GM18519 (cell line): Measurements from ENCODE around the gene ERGIC2.
A peak's percentile ranks its signal among the peaks of the same experiment; 100 is the strongest.
"Not testable (repeated sequence)": the region's sequence is repeated elsewhere in the genome, so short reads cannot be mapped to it uniquely, and the experiment has no call there.

ENCODE experiments used
- ATAC-seq: cut with Tn5 transposase; IDR thresholded peaks from one replicate; pipeline ENCODE4 v1.9.1; 2021; ENCODE audit warnings: mild to moderate bottlenecking, moderate library complexity; ENCODE audit not compliant: unreplicated experiment, low FRiP score

The ERGIC2 gene, protein sequence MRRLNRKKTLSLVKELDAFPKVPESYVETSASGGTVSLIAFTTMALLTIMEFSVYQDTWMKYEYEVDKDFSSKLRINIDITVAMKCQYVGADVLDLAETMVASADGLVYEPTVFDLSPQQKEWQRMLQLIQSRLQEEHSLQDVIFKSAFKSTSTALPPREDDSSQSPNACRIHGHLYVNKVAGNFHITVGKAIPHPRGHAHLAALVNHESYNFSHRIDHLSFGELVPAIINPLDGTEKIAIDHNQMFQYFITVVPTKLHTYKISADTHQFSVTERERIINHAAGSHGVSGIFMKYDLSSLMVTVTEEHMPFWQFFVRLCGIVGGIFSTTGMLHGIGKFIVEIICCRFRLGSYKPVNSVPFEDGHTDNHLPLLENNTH

DNA sequence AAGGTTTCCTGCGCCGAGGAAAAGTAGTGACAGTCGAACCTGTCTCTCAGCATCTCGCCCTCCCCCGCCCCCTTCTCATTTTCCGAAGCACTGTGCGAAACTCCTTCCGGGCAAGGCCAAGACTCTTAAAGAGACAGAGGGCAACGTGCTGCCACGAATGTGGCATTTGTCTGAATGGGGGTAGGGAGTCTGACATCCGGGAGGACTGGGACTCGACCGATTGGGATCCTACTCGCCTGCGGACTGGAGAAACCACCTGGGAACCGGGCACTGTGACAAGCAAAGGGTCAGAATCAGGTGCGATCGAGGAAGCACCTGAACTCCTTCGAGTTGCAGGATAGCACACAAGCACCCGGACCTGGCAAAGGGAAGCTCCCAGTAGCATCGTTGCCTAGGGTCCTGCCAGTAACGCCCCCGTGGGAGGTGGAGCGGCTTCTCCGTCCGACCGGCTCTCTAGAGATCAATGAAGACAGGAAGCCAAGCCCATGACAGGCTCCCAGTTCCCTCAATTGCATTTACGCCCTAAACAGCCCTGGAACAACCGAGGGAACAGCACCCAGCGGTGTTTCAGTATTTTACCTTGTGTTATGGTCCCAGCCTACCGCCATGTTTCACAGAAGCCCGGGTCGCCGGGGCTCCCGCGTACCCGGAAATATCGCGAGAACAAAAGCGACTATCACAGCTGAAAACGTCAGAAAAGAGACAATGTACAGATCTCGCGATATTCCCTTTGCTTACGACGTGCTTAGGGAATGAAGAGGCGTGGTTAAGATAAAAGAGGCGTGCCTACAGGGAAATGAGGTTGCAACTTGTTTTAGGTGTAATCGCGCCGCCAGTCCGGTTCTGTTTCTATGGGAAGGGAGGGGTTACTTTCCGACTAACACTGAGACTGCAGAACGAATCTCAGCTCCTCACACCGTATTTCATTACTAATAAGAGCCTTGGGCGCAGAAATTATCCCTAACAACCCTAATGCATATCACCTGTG lies at the start of gene ERGIC2:
Gene ERGIC2, minus strand, starts transcription at position 637 of the 988 bp plus-strand sequence. CDS start 9,539 bp downstream, outside the sequence.
- peak; percentile 99 for ATAC-seq

DNA sequence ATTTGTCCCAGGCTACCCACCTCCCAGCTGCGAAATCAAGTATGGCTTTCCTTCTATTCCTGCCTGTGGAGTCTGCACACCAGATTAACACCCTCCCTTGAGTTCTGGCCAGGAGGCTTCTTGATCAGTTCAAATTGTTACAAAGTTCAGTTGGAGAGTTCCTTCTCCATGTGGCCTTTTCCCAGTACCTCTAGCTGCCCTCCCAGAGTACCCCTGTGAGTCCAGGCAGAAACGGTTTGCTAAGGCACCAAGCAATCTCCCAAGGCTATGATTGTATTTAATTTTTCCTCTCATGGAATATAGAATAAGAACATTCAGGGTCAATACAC lies 49.7 kb upstream of the ERGIC2 start:
- no peak for ATAC-seq

DNA sequence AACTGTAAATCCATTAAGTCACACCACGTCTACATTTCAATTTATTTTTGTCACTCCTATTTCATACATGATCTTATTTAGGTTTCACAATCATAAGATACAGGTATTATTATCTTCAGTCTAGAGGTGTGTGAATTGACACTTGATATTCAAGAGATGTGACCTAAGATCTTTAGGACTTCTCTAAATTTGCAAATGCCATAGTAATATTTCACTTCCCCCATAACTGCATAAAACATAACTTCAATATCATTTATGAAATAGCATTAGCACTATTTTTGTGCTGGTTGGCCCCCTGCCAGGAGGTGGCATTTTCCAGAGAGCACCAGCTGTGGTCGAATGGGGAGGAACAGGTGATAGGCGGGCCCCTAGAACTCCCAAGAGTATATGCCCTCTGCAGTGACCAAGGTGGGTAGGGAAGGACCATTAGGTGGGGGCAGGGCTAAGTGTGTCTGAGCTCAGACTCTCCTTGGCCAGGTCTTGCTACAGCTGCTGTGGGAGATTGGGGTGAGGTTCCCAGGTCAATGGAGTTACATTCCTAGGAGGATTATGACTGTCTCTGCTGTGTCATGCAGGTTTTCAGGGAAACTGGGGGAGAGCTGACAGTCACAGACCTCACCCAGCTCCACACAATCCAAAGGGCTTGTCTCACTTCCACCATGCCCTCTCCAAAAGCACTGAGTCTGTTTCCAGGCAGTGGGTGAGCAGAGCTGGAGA lies 49.2 kb upstream of the ERGIC2 start:
- ATAC-seq: no peak

DNA sequence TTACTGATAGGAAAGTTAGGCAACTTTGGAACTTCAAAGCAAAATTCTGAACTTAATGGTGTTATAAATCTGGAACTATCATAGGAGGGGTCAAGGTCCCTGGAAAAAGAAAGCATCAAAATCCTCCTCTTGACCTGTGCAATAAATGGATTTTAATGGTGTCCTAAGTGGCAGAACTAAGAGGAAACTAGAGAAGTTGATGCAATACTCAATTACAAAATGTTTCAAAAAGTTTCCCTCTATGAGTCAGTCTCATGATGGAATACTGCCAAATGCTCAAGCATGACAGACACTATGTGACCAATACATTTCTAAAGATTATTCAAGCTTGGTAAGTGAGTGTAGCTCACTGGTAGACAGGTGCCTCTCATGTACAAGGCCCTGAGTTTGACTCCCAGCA lies 47.7 kb upstream of the ERGIC2 start:
- ATAC-seq: peak; percentile 75

DNA sequence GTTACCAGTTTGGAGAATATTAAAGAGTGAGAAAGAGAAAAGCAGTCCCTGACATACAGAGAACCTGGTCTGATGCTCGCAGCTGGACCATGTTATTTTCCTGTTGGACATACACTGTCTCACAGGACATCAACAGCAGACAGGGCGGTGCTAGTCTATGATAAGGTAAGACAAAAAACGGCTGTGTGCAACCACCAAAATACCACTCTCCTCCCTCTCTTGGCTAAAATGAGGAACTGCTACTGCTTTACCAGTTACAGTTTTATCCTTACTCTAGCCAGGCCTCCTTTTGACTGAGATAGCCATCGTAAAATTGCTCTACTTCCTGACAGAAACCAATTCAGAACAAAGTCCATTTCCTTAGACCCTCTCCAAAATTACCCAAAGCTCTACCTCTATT lies 47.0 kb upstream of the ERGIC2 start:
- ATAC-seq: peak; percentile 92

DNA sequence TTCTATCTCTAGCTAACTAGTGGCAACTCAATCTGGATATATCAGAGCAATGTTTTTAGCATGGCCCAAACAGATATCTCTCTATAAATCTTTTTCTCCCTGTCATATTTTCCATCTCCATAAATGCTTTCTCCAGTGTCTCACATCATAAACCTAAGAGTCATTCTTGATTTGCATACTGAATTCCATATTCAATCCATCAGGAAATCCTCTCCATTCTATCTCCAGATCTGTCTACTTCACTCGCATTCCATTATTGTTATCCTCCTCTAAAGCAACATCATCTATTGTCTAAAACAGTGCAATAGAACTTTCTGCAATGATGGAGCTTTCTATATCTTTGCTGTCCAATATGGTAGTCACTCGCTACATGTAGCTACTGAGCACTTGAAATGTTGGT lies 45.5 kb upstream of the ERGIC2 start:
- ATAC-seq: no peak

DNA sequence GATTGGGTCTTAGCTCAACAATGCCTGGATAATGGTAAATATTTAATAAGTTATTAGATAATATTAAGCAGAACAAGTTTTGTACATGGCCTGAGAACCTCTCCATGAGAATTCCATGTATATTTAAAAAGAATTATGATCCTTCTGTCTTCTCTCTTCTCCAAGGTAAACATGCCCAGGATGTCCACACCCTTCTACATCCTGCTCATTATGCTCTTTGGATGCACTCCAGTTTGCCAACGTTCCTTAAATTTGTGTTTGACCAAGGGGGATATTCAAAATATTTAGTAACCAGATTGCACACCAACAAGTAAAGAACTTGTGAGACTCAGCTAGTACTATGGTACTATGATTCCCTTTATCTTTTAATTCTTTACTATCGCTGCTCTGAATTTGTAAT lies 44.8 kb upstream of the ERGIC2 start:
- ATAC-seq: no peak

DNA sequence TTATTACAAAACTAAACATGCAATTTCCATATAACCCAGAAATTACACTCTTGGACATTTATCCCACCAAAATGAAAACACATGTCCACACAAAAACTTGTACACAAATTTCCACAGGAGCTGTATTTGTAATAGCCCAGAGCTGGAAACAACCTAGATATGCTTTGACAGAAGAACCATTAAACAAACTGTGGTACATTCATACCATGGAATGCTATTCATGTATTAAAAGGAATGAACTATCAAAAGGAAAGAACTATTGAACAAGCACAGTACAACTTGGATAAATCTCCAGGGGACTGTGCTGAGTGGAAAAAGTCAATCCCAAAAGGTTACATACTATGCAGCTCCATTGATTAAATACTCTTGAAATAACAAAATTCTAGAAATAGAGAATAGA lies 35.8 kb upstream of the ERGIC2 start:
- ATAC-seq: no peak

DNA sequence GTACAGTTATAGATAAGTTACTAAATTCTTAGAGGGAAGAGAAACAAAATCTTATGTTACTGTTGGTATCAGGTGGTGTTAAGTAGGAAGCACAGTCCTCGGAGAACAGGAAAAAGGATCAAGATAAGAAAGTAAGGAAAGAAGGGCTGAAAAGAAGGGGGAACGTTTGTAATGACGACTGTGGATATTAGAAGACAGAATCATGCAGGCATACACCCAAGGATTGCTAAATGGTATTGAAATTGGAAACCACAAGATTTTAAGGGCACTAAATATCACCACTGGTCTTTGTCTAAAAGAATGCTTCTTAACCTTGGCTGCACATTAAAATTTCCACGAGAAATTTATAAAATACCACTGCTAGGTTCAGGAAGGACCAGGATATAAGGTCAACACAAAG lies 34.1 kb upstream of the ERGIC2 start:
- no peak for ATAC-seq

DNA sequence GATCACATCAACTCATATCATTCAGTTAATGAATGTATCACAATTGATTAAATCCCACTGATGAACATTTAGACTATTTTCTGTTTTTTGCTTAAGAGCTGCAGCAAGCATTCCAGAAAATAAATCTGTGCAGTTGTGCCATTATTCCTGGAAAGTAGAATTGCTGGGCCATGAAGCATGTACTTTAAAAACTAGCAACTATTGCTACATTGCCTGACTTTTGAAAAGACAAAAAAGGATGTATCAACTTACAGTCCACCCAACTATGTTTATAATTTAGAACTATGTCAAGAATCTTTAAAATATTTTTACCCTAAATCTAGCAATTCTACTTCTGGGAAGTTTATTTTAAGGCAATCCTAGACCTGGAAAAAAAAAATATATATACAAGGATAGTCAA lies 33.4 kb upstream of the ERGIC2 start:
- ATAC-seq: no peak

DNA sequence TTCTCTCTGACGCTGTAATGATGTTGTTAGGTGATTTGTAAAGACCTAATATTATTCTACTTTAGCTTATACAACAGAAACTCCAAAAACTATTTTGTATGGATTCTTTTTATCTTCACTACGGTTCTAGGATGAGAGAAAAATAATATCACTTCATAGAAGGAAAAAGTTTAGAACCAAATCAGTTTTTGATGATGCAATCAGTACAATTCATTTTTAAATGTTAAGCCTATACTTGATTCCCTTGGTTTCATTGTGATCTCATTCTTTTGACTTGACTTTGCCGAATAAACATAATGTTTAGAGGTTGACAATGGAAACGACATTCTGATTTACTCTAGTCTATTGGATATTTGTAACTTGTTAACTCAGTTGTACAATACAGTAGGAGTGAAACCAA lies 24.6 kb upstream of the ERGIC2 start:
- no peak for ATAC-seq

DNA sequence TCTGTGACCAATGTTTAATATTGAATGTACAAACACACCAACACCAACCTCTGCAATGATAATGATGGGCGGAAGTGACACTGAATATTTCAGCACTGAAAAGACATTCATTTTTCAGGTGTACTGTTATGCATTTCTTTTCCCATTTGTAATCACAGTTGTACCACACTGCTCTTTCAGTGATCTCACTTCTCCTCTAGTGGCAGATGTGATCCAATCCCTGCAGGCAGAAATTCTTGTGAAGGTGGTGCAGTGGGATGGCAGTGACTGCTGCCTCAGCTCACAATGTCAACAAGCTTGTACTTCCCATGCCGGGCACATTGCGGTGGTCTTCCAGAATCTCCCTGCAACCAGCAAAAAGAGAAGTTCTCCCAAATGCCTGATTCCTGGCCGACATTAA lies 23.0 kb upstream of the ERGIC2 start:
- no peak for ATAC-seq

DNA sequence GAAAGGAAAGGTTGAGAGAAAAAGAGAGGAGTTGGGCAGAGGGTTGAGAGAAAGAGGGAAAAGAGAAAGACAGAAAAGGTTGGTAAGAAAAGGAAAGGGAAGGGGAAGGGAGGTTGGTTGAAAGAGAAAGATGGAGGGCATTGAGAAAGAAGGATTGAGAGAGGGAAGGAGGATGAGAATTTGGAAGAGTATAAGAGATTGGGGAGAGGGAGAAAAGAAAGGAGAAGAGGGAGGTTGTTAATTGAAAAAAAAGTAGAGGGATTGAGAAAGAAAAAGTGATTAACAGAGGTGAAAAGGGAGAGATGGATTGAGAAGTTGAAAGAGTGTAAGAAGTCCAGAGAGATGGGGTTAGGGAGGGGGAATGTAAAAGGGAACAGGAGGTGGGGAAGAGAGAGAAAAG lies 21.5 kb upstream of the ERGIC2 start:
- ATAC-seq: no peak

DNA sequence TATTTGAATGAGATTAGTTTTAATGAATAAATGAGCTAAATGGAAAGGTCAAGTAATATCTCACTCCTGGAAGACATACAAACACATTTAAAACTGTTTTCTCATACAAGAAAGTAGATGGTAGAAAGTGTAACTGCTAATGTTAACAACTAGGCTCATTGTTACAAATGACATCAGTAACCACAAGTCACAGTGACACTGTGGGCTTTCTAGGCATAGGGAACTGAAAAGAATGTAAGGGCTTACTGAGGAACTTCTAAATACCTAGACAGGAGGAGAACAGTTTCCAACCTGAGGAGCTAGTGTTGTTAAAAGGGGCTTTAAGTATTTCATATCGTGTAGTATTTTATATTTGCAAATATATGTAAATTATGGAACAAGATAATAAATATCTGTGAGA lies 17.5 kb upstream of the ERGIC2 start:
- ATAC-seq: peak; percentile 64

DNA sequence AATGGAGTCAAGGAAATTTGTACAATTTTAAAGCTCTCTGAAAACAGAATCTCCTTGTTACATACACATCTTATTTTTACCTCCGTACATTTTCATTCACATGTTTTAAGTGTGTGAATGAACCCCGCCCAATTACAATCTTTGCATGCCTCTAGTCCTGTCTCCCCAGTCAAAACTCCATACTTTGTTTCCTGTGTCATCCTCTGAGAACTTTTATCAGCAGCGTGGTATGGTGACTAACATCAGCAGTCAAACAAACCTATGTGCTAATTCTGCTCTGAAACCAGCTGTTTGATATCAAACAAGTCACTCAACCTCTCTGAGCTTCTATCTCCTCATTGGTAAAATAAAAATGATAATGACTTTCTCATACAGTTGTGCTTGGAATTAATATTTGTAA lies 15.8 kb upstream of the ERGIC2 start:
- no peak for ATAC-seq

DNA sequence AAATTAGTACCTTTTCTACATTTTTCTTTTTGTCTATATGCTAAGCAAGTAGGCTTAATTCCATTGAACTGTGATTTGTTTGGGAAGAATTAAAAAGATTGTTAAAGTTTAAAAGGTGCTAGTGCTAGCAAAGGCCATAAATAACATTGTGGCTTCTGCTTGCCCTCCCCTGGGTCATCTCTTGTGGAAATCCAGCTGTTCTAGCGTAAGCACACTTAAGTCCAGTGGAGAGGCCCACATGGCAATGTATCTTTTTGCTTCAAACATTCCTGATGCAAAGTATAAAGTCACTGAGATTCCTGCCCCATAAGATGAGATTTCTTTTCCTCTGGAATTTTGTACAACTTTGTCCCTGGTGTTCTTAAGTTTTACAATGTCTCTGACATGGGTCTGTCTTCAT lies 14.4 kb upstream of the ERGIC2 start:
- no peak for ATAC-seq

DNA sequence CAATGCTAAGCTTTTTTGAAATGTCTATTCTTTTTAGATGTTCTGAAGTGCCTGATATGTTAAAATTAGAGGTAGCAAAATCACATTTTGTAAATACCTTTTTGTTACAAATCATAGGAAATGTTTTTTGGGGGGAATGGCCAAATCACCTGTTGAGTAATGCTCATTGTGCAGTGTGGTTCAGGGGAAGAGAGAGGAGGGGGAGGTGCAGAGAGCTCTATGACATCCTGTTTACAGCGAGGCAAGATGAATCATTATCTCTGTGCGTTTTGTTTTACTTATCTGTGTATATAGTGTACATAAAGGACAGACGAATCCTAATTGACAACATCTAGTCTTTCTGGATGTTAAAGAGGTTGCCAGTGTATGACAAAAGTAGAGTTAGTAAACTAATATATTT lies 9.4 kb upstream of the ERGIC2 start:
- not testable (repeated sequence) for ATAC-seq

DNA sequence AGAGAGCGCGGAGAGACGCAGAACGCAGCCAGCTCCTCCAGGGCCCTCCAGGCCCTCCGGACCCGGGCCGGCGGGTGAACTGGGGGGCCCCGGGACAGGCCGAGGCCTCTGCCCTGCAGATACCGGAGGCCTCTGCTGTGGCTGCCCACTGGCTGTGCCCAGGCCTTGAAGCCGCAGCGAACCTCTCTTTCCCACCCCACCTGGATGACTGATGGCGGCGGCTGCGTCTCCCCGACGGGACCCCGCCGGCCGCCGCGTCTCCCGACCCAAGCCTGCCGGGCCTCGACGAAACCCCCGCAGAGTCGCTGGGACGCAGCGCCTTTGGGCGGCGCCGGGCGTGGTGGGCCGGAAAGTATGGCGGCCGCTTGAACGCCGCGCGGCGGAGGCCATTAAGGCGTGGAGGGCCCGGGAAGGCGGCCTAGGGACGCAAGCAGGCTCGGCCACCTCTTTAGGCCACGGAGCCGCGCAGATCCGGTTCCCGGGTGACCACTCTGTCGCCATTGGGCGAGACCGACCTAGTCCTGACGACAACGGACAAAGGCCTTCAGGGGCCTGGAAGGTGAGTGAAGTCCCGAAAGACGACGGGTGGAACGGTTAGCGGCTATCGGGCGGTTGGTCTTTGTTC lies 8.4 kb upstream of the ERGIC2 start:
- ATAC-seq: no peak

DNA sequence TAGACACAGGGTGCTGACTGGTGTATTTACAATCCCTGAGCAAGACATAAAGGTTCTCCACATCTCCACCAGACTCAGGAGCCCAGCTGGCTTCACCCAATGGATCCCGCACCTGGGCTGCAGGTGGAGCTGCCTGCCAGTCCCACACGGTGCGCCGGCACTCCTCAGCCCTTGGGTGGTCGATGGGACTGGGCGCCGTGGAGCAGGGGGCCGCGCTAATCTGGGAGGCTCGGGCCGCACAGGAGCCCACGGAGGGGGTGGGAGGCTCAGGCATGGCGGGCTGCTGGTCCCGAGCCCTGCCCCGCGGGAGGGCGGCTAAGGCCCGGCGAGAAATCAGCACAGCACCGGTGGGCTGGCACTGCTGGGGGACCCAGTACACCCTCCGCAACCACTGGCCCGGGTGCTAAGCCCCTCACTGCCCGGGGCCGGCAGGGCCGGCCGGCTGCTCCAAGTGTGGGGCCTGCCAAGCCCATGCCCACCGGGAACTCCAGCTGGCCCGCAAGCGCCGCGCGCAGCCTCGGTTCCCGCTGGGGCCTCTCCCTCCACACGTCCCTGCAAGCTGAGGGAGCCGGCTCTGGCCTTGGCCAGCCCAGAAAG lies 5.2 kb upstream of the ERGIC2 start:
- ATAC-seq: not testable (repeated sequence)

DNA sequence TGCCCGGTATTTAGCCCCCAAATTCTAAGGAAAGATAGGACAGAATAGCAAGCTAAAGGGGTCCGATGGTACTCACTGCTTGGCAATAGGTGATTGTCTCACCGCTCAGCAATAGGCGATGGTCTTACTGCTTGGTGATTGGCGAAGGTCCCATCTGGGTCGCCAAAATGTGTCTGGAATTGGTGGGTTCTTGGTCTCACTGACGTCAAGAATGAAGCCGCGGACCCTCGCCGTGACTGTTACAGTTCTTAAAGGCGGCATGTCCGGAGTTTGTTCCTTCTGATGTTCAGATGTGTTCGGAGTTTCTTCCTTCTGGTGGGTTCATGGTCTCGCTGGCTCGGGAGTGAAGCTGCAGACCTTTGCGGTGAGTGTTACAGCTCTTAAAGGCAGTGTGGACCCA lies 4.2 kb upstream of the ERGIC2 start:
- not testable (repeated sequence) for ATAC-seq
